Kidney (tissue), 14 donors: ENCODE data around the gene EPHB1. TPM values are rescaled to one million over a fixed set of nuclear protein-coding genes. Genes with fewer than 3 reads are reported as not detected.

ENCODE experiments used
- DNase-seq, 5 donors: peaks; one replicate each; pipeline ENCODE4 v3.0.0-alpha.2; 2013 to 2020
- FAIRE-seq: peaks from 2 replicates; lab custom pipeline; 2012; peaks lifted over from hg19 to GRCh38; lab: Jason Lieb, UNC
- H3K27ac ChIP-seq, 2 donors: one replicate each; pipeline ENCODE4 v1.7.0; 2013; ENCODE audit warnings: low read depth in 2 of 2, low read length in 2 of 2, inconsistent platforms in 1 of 2
- H3K27me3 ChIP-seq: one replicate; pipeline ENCODE4 v1.7.1; 2013; ENCODE audit warnings: low read length, inconsistent platforms; ENCODE audit not compliant: control insufficient read depth, insufficient read depth
- H3K36me3 ChIP-seq, 3 donors: one replicate each; pipeline versions ENCODE4 v1.7.0 to v1.7.1; 2013; ENCODE audit warnings: low read length in 3 of 3, control low read depth in 1 of 3, inconsistent platforms in 1 of 3; ENCODE audit not compliant: insufficient read depth in 3 of 3, control insufficient read depth in 2 of 3
- H3K4me1 ChIP-seq, 3 donors: one replicate each; pipeline versions ENCODE4 v1.7.0 to v1.7.1; 2013; ENCODE audit warnings: low read length in 3 of 3, inconsistent platforms in 1 of 3, low read depth in 1 of 3; ENCODE audit not compliant: control insufficient read depth in 2 of 3, insufficient read depth in 2 of 3
- H3K4me3 ChIP-seq, 3 donors: one replicate each; pipeline versions ENCODE4 v1.7.0 to v1.8.1; 2013; ENCODE audit warnings: low read length in 3 of 3, control low read depth in 1 of 3, inconsistent platforms in 1 of 3
- H3K9ac ChIP-seq, 3 donors: one replicate each; pipeline versions ENCODE4 v1.7.0 to v1.7.1; 2013; ENCODE audit warnings: low read length in 3 of 3, control low read depth in 1 of 3, inconsistent platforms in 1 of 3
- H3K9me3 ChIP-seq, 3 donors: one replicate each; pipeline versions ENCODE4 v1.7.0 to v1.7.1; 2013; ENCODE audit warnings: low read length in 3 of 3, control low read depth in 1 of 3, inconsistent platforms in 1 of 3; ENCODE audit not compliant: control insufficient read depth in 2 of 3, insufficient read depth in 1 of 3
- CTCF ChIP-seq: IDR thresholded peaks from 3 replicates; pipeline ENCODE4 v1.5.1; 2012; ENCODE audit warnings: mild to moderate bottlenecking, moderate library complexity, borderline replicate concordance; ENCODE audit not compliant: insufficient read depth; ENCODE audit errors: extremely low read depth
- intact Hi-C: fragments of 100-400 bp; cut with DNase I; formaldehyde crosslinking; loops from one replicate; pipeline ENCODE4 v1.11.1; 2022
- polyA plus RNA-seq: library from polyadenylated mRNA; stranded (reverse); fragments of 350-450 nt; fragmentation: Illumina TruSeq; extraction: RNeasy Lipid Tissue Mini Kit (QIAGEN cat#74804); gene quantifications from one replicate; pipeline ENCODE4 v1.2.3, GENCODE V29; 2014; ENCODE audit warnings: low read depth, low replicate concordance; ENCODE audit not compliant: insufficient read depth
- total RNA-seq: library from RNA; stranded (reverse); fragmentation: NEBNext Ultra II Directional; extraction: Animal tissue kit (Norgen Biotek cat#: 25700); gene quantifications from one replicate; pipeline ENCODE4 v1.2.1, GENCODE V29; 2021
- donor health status: control.
- donor health status: control.
- donor health status: control.
- donor health status: control.
- donor health status: control.
- donor health status: DM: yes; HTN: yes; CAD: no.
- donor health status: Normal renal cell carcinoma (clear cell type).

EPHB1 gene
- total and polyA plus RNA-seq, 2 donors from 2014 or later = 0.39 to 3.2 TPM

GRCh38 chr3:134867277-134867676 is 72.2 kb downstream of the EPHB1 start:
- DNase-seq = no peak
- Histone ChIP-seq H3K36me3 (no peaks in the 10 kb centered on the region), H3K4me3 (no peak overlapping the region), H3K4me1 (no peaks in the 10 kb centered on the region), H3K27ac (no peak overlapping the region), H3K9ac (no peak overlapping the region), H3K9me3 (no peaks in the 10 kb centered on the region), H3K27me3 (no peaks in the 10 kb centered on the region)
- FAIRE-seq = no peak
- TF ChIP-seq CTCF = no peak
- intact Hi-C loops = no loop called here

DNA sequence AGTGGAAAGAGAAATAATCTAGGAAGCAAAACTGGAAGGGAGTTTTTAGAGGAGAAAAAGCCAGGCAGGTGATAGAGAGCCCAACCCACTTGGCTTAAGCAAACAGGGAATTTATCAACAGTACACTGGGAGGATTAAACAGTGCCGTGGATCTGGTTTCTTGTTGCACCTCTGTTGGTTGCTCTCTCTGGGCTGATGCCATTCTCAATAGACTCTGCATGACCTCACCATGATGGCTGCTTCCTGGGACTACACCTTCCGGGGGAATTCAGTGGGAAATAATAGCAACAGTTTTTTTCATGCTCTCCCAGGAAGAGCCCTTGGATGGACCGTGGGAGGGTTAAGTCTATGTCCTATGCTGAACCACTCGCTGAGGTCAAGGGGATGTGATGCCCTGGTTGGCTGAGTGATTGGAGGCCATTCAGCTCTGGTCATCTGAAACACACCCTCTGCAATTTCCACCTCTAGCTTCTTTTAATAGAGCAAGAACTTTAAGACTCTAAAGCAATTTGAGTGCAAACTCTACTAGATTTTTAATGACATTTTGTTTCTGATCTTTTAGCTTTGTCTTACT is 74.2 kb downstream of the EPHB1 start:
- no peak for TF ChIP-seq CTCF
- intact Hi-C loops = no loop called here
- Histone ChIP-seq H3K9ac (no peak overlapping the region), H3K4me3 (no peak overlapping the region), H3K27me3 (no peaks in the 10 kb centered on the region), H3K27ac (no peak overlapping the region), H3K4me1 (no peaks in the 10 kb centered on the region), H3K9me3 (no peaks in the 10 kb centered on the region), H3K36me3 (no peaks in the 10 kb centered on the region)
- DNase-seq (no peak), FAIRE-seq (no peak)

DNA sequence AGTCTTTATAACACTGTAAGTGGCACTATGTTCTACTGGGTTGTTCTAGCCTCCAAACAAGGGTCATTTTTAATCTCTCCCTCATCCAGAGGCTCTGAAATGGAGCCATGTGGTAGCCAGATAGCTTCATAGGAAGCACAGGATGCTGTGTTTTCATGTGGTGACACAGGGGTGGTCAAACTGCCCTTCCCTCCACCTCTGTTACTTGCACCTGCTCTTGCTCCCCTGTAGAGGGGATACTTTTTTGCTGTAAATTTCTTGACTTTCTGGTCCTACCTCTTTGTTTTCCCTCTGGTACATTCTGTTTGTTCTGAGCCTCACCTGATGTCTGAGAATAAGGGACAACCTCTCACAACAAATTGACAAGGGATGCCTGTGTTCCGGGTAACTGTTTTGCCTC is 76.8 kb downstream of the EPHB1 start:
- Histone ChIP-seq H3K36me3 (no peaks in the 10 kb centered on the region), H3K4me1 (no peaks in the 10 kb centered on the region), H3K27ac (no peak overlapping the region), H3K9ac (no peak overlapping the region), H3K27me3 (no peaks in the 10 kb centered on the region), H3K4me3 (no peak overlapping the region), H3K9me3 (no peaks in the 10 kb centered on the region)
- TF ChIP-seq CTCF = no peak
- intact Hi-C loops = no loop called here
- no peak for DNase-seq
- no peak for FAIRE-seq
